PC-3 (cell line): ENCODE results near the gene VIPR2. TPM values are rescaled to one million over a fixed set of nuclear protein-coding genes. Genes with fewer than 3 reads are reported as not detected.

ENCODE experiments used
- ATAC-seq: fragments of 200-7000 bp; cut with Tn5 transposase; 2 replicates; pipeline ENCODE4 v1.9.1; 2020; ENCODE audit warnings: mild to moderate bottlenecking, moderate library complexity
- BruUV-seq: library from RNA; stranded (reverse); fragments of 400-500 nt; replicated peaks from 2 replicates; lab custom pipeline; 2021; lab: Mats Ljungman, UMichigan
- CTCF ChIA-PET: fragments of 300-600 bp; sonication (Branson Sonifier 250); formaldehyde crosslinking; loops from one replicate; lab custom pipeline; 2022; ENCODE audit warnings: antibody characterized with exemption; lab: Charles Lee
- POLR2A ChIA-PET: fragments of 300-600 bp; sonication (Branson Sonifier 250); formaldehyde crosslinking; loops from one replicate; lab custom pipeline; 2022; ENCODE audit warnings: antibody characterized with exemption; ENCODE audit not compliant: unreplicated experiment; lab: Charles Lee
- DNase-seq: peaks from one replicate; pipeline ENCODE4 v3.0.0-alpha.2; 2015
- H2AFZ ChIP-seq: fragments of 300-600 bp; sonication (generic); 2 replicates; pipeline ENCODE4 v1.6.0; 2016; ENCODE audit warnings: antibody characterized with exemption, low read length
- H3F3A ChIP-seq: fragments of 300-600 bp; sonication (generic); one replicate; pipeline ENCODE4 v1.6.0; 2017; ENCODE audit warnings: antibody characterized with exemption, low read length, control low read depth, mild to moderate bottlenecking; ENCODE audit not compliant: unreplicated experiment
- H3K27ac ChIP-seq: fragments of 300-600 bp; sonication (generic); 2 replicates; pipeline ENCODE4 v1.5.1; 2016; ENCODE audit warnings: mild to moderate bottlenecking, low read length
- H3K27me3 ChIP-seq: fragments of 300-600 bp; sonication (generic); 2 replicates; pipeline ENCODE4 v1.6.1; 2016; ENCODE audit warnings: low read length, mixed read lengths
- H3K36me3 ChIP-seq: fragments of 300-600 bp; sonication (generic); 2 replicates; pipeline ENCODE4 v1.6.1; 2016; ENCODE audit warnings: low read depth, mixed run types, low read length, mixed read lengths
- H3K4me1 ChIP-seq: fragments of 300-600 bp; sonication (generic); 2 replicates; pipeline ENCODE4 v1.5.1; 2016; ENCODE audit warnings: low read length; ENCODE audit not compliant: insufficient read depth
- H3K4me2 ChIP-seq: fragments of 300-600 bp; sonication (generic); 2 replicates; pipeline ENCODE4 v1.6.0; 2016; ENCODE audit warnings: low read length
- H3K4me3 ChIP-seq: fragments of 300-600 bp; sonication (generic); 2 replicates; pipeline ENCODE4 v1.5.1; 2016; ENCODE audit warnings: mild to moderate bottlenecking, low read length, mixed read lengths
- H3K79me2 ChIP-seq: fragments of 300-600 bp; sonication (generic); 2 replicates; pipeline ENCODE4 v1.6.1; 2017; ENCODE audit warnings: low read length, mixed read lengths
- H3K9ac ChIP-seq: fragments of 300-600 bp; sonication (generic); 2 replicates; pipeline ENCODE4 v1.6.0; 2016; ENCODE audit warnings: mild to moderate bottlenecking, low read length
- H3K9me2 ChIP-seq: fragments of 300-600 bp; sonication (generic); replicated peaks from 2 replicates; pipeline ENCODE4 v1.6.1; 2016; ENCODE audit warnings: mixed run types, low read length, mixed read lengths
- H3K9me3 ChIP-seq: fragments of 300-600 bp; sonication (generic); 2 replicates; pipeline ENCODE4 v1.6.1; 2016; ENCODE audit warnings: low read length, mixed read lengths
- H4K20me1 ChIP-seq: fragments of 300-600 bp; sonication (generic); 2 replicates; pipeline ENCODE4 v1.6.1; 2016; ENCODE audit warnings: low read length, mixed read lengths
- EZH2 ChIP-seq: fragments of 300-600 bp; sonication (generic); IDR thresholded peaks from one replicate; pipeline ENCODE4 v1.6.1; 2017; ENCODE audit warnings: antibody characterized with exemption, mild to moderate bottlenecking, low read length; ENCODE audit not compliant: unreplicated experiment
- EZH2phosphoT487 ChIP-seq: fragments of 300-600 bp; sonication (generic); IDR thresholded peaks from 2 replicates; pipeline ENCODE4 v1.6.1; 2018; ENCODE audit warnings: mild to moderate bottlenecking, antibody characterized with exemption, low read length, borderline replicate concordance
- intact Hi-C: fragments of 100-400 bp; cut with micrococcal nuclease; formaldehyde crosslinking; loops from 2 replicates; pipeline ENCODE4 v1.9.0; 2023
- total RNA-seq: library from RNA; depleted of rRNA; stranded (reverse); fragments of >200 nt; gene quantifications from 2 replicates; pipeline ENCODE4 v1.2.3, GENCODE V29; 2014
- TF ChIP-seq, protein P1 (sequence below): fragments of 300-600 bp; sonication (generic); conservative IDR thresholded peaks from 2 replicates; pipeline ENCODE4 v1.5.1; 2017; ENCODE audit warnings: antibody characterized with exemption, low read depth, mild to moderate bottlenecking, low read length

The VIPR2 gene
- total RNA-seq, 1 experiment from 2014 or later: not detected

GRCh38 chr7:159158125-159158887, 13.6 kb upstream of the VIPR2 start:
- intact Hi-C loops: no loop called here
- DNase-seq: no peak
- Histone ChIP-seq H3K9me2 (no peaks in the 10 kb centered on the region), H3K9me3 (no peaks in the 10 kb centered on the region), H3K9ac (no peak overlapping the region), H2AFZ (no peak overlapping the region), H3F3A (no peaks in the 10 kb centered on the region), H3K27ac (no peak overlapping the region), H4K20me1 (no peaks in the 10 kb centered on the region), H3K4me3 (no peak overlapping the region), H3K79me2 (no peaks in the 10 kb centered on the region), H3K27me3 (peaks cover 59% of the 10 kb centered on the region), H3K4me2 (no peak overlapping the region), H3K36me3 (no peaks in the 10 kb centered on the region), H3K4me1 (no peaks in the 10 kb centered on the region)
- ATAC-seq: no peak
- CTCF ChIA-PET: no interaction called here
- TF ChIP-seq, protein P1, sequence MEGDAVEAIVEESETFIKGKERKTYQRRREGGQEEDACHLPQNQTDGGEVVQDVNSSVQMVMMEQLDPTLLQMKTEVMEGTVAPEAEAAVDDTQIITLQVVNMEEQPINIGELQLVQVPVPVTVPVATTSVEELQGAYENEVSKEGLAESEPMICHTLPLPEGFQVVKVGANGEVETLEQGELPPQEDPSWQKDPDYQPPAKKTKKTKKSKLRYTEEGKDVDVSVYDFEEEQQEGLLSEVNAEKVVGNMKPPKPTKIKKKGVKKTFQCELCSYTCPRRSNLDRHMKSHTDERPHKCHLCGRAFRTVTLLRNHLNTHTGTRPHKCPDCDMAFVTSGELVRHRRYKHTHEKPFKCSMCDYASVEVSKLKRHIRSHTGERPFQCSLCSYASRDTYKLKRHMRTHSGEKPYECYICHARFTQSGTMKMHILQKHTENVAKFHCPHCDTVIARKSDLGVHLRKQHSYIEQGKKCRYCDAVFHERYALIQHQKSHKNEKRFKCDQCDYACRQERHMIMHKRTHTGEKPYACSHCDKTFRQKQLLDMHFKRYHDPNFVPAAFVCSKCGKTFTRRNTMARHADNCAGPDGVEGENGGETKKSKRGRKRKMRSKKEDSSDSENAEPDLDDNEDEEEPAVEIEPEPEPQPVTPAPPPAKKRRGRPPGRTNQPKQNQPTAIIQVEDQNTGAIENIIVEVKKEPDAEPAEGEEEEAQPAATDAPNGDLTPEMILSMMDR: no peak
- TF ChIP-seq EZH2phosphoT487 (no peak), EZH2 (no peak)
- POLR2A ChIA-PET: no interaction called here
- no TSS peak for BruUV-seq

GRCh38 chr7:159157714-159158113, 13.0 kb upstream of the VIPR2 start:
- no peaks in the 10 kb centered on the region for H3K36me3 ChIP-seq
- H3K9me3 ChIP-seq: no peaks in the 10 kb centered on the region
- peaks cover 64% of the 10 kb centered on the region for H3K27me3 ChIP-seq
- H2AFZ ChIP-seq: no peak overlapping the region
- H3K79me2 ChIP-seq: no peaks in the 10 kb centered on the region
- H3K9me2 ChIP-seq: no peaks in the 10 kb centered on the region
- POLR2A ChIA-PET: no interaction called here
- intact Hi-C loops: no loop called here
- no peak for DNase-seq
- ATAC-seq: no peak
- H4K20me1 ChIP-seq: no peaks in the 10 kb centered on the region
- H3K9ac ChIP-seq: no peak overlapping the region
- H3K4me2 ChIP-seq: no peak overlapping the region
- BruUV-seq: no TSS peak
- no peaks in the 10 kb centered on the region for H3K4me1 ChIP-seq
- no peaks in the 10 kb centered on the region for H3F3A ChIP-seq
- no peak overlapping the region for H3K4me3 ChIP-seq
- no peak overlapping the region for H3K27ac ChIP-seq
- TF ChIP-seq, protein P1: no peak
- TF ChIP-seq EZH2phosphoT487 (no peak), EZH2 (no peak)
- CTCF ChIA-PET: no interaction called here
